Measurements from ENCODE around the gene AADACL4. TPM values are rescaled to one million over a fixed set of nuclear protein-coding genes. Genes with fewer than 3 reads are reported as not detected.

The AADACL4 gene
- not detected in 2 replicates for total RNA-seq (2013; cell fraction: nucleolus; rRNA removed)
- total RNA-seq (2014; rRNA removed) (not detected in 2 replicates), total RNA-seq (2014; rRNA removed; fragmentation: Illumina TruSeq; extraction: Trizol) (not detected in 2 replicates), total RNA-seq (2021) (not detected in 2 replicates), polyA plus RNA-seq (2011; rRNA removed) (not detected in 2 replicates), polyA plus RNA-seq (2014; fragmentation: Illumina TruSeq; extraction: Trizol) (not detected in 2 replicates), polyA plus RNA-seq (2014; fragmentation: Nextera tagmentation; extraction: Ambion mirVana) (not detected), polyA plus RNA-seq (2014; rRNA removed) (not detected in 2 replicates), polyA plus RNA-seq (2016; fragmentation: Nextera tagmentation; extraction: Ambion mirVana) (not detected), polyA minus RNA-seq (2011; rRNA and poly(A)+ RNA removed) (not detected in 2 replicates), Bru-seq, nascent RNA (not detected), BruChase-seq, experiment 1, labeled RNA remaining after a 6-hour chase (percentile 8 among the genes with signal in this experiment), BruChase-seq, experiment 2, labeled RNA remaining after a 2-hour chase (not detected)
- not detected for polyA plus RNA-seq (2011; ENCODE audit: low read depth)
- not detected in 2 replicates for polyA plus RNA-seq (2011; cell fraction: cytosol; rRNA removed)
- 0.06 TPM in 1 of 2 replicates, not detected in the other for polyA plus RNA-seq (2011; cell fraction: nucleus; rRNA removed)
- not detected in 2 replicates for polyA plus RNA-seq (2012)
- not detected in 2 replicates for polyA minus RNA-seq (2011; cell fraction: cytosol; rRNA and poly(A)+ RNA removed)
- not detected in 2 replicates for polyA minus RNA-seq (2011; cell fraction: nucleus; rRNA and poly(A)+ RNA removed)
- long read RNA-seq, experiment 1 = 0 reads
- long read RNA-seq, experiment 2 = 0 reads

DNA sequence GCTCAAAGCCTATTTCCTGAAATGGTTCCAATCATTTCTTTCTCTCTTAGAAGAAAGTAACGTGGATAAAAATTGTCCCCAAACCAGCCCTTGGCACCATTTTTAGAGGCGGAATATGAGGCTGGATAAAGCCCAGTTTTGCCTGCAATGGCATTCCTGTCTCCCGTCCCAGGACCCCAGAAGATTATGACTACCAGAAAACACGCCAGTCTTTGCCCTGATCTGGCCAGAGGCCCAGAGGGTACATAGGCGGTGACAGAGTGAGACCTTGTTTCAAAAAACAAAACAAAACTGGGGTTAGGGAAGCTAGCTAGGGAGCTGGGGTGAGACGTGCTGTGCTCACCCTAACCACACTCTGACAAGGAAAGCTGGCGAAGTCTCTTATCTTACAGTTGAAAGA is at the start of gene AADACL4:
AADACL4 (plus strand) TSS at position 301 of the 400 bp plus-strand sequence. CDS start 462 bp downstream, outside the sequence.
- ATAC-seq = no peak
- in situ Hi-C loops (cut with MboI) = no loop called here
- H2AFZ ChIP-seq (ENCODE audit: control insufficient read depth, low read depth, low read length) = no peak within 1 kb of the TSS
- SMC1A ChIA-PET (ENCODE audit: uncharacterized antibody, unreplicated experiment) = no interaction called here
- H3K27me3 ChIP-seq (replicated peaks in 1 of 2; ENCODE audit: control insufficient read depth in 2 of 2, insufficient read depth in 2 of 2, low read length in 1 of 2) = no peaks in the 10 kb centered on the region
- TF ChIP-seq NFXL1 (IDR thresholded peaks at IDR 0.05; ENCODE audit: borderline replicate concordance) = no peak
- TF ChIP-seq TCF12 (IDR thresholded peaks at IDR 0.05; ENCODE audit: low read depth, low read length) = no peak
- TF ChIP-seq PAX5 (IDR thresholded peaks at IDR 0.05; ENCODE audit: borderline replicate concordance, low read depth, low read length) = no peak
- no peak for TF ChIP-seq KDM1A (IDR thresholded peaks at IDR 0.05; ENCODE audit: borderline replicate concordance)
- TF ChIP-seq, protein P1, sequence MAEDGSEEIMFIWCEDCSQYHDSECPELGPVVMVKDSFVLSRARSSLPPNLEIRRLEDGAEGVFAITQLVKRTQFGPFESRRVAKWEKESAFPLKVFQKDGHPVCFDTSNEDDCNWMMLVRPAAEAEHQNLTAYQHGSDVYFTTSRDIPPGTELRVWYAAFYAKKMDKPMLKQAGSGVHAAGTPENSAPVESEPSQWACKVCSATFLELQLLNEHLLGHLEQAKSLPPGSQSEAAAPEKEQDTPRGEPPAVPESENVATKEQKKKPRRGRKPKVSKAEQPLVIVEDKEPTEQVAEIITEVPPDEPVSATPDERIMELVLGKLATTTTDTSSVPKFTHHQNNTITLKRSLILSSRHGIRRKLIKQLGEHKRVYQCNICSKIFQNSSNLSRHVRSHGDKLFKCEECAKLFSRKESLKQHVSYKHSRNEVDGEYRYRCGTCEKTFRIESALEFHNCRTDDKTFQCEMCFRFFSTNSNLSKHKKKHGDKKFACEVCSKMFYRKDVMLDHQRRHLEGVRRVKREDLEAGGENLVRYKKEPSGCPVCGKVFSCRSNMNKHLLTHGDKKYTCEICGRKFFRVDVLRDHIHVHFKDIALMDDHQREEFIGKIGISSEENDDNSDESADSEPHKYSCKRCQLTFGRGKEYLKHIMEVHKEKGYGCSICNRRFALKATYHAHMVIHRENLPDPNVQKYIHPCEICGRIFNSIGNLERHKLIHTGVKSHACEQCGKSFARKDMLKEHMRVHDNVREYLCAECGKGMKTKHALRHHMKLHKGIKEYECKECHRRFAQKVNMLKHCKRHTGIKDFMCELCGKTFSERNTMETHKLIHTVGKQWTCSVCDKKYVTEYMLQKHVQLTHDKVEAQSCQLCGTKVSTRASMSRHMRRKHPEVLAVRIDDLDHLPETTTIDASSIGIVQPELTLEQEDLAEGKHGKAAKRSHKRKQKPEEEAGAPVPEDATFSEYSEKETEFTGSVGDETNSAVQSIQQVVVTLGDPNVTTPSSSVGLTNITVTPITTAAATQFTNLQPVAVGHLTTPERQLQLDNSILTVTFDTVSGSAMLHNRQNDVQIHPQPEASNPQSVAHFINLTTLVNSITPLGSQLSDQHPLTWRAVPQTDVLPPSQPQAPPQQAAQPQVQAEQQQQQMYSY (CRISPR knock-in tag; IDR thresholded peaks at IDR 0.05) = no peak
- TF ChIP-seq MTA3 (IDR thresholded peaks at IDR 0.05; ENCODE audit: borderline replicate concordance, low read length) = no peak
- TF ChIP-seq SMC3 (IDR thresholded peaks at IDR 0.05; ENCODE audit: borderline replicate concordance, low read length) = no peak
- no peak for TF ChIP-seq SPI1 (IDR thresholded peaks at IDR 0.05; ENCODE audit: borderline replicate concordance, insufficient read depth, low read depth, low read length)
- TF ChIP-seq RFX5 (IDR thresholded peaks at IDR 0.05; ENCODE audit: low read depth, low read length) = no peak
- TF ChIP-seq RELA (IDR thresholded peaks at IDR 0.05; ENCODE audit: borderline replicate concordance, partially characterized antibody) = no peak
- no peak for TF ChIP-seq ZNF622 (IDR thresholded peaks at IDR 0.05)
- TF ChIP-seq, protein P2, sequence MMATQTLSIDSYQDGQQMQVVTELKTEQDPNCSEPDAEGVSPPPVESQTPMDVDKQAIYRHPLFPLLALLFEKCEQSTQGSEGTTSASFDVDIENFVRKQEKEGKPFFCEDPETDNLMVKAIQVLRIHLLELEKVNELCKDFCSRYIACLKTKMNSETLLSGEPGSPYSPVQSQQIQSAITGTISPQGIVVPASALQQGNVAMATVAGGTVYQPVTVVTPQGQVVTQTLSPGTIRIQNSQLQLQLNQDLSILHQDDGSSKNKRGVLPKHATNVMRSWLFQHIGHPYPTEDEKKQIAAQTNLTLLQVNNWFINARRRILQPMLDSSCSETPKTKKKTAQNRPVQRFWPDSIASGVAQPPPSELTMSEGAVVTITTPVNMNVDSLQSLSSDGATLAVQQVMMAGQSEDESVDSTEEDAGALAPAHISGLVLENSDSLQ (IDR thresholded peaks at IDR 0.05) = no peak
- TF ChIP-seq ZNF207 (IDR thresholded peaks at IDR 0.05; ENCODE audit: borderline replicate concordance) = no peak
- TF ChIP-seq TCF7 (IDR thresholded peaks at IDR 0.05; ENCODE audit: borderline replicate concordance) = no peak
- TF ChIP-seq SP1 (IDR thresholded peaks at IDR 0.05; ENCODE audit: low read depth, low read length) = no peak
- TF ChIP-seq HDGF (IDR thresholded peaks at IDR 0.05) = no peak
- no peak for TF ChIP-seq WRNIP1 (IDR thresholded peaks at IDR 0.05; ENCODE audit: borderline replicate concordance, low read depth, low read length)
- TF ChIP-seq NFIC (IDR thresholded peaks at IDR 0.05; ENCODE audit: low read depth, low read length) = no peak
- no peak for TF ChIP-seq RCOR1 (conservative IDR thresholded peaks at IDR 0.05; ENCODE audit: low read depth, low read length)
- intact Hi-C loops (cut with micrococcal nuclease; ENCODE audit: unreplicated experiment) = no loop called here
- no peak for FAIRE-seq
- peaks cover 8% of the 10 kb centered on the region; the same call in 2 of the 3 replicates for H3K9me3 ChIP-seq (replicated peaks; ENCODE audit: control insufficient read depth, insufficient read depth, low read length)
- no peaks in the 10 kb centered on the region for H4K20me1 ChIP-seq (ENCODE audit: control insufficient read depth, insufficient read depth)
- POLR2A ChIA-PET = no interaction called here
- no TSS peak for BruUV-seq (replicated peaks)
- H3K27ac ChIP-seq (ENCODE audit: control insufficient read depth, insufficient read depth) = no peak within 1 kb of the TSS
- H3K36me3 ChIP-seq (ENCODE audit: control insufficient read depth in 2 of 2, insufficient read depth in 2 of 2, low read length in 1 of 2) = no peaks in the 10 kb centered on the region
- RAD21 ChIA-PET (ENCODE audit: unreplicated experiment) = no interaction called here
- H3K4me3 ChIP-seq = no peak within 1 kb of the TSS
- H3K79me2 ChIP-seq (ENCODE audit: control insufficient read depth, insufficient read depth, low read length) = no peaks in the 10 kb centered on the region
- no peak within 1 kb of the TSS for H3K4me2 ChIP-seq (ENCODE audit: control insufficient read depth, insufficient read depth)
- no peaks in the 10 kb centered on the region for H3K4me1 ChIP-seq (ENCODE audit: control insufficient read depth, insufficient read depth, low read length)
- H3K9ac ChIP-seq (ENCODE audit: control insufficient read depth, insufficient read depth, low read length) = no peak within 1 kb of the TSS
- no peak for DNase-seq (ENCODE audit: low read depth, low spot score)
- CTCF ChIA-PET = interaction anchor here (2.3 kb wide), 1 partner anchor 15 kb away, joined by 13 read pairs; no protein-coding TSS in a partner anchor
- WGBS (ENCODE audit: insufficient coverage, insufficient replicate concordance, low lambda C conversion rate, missing lambda C conversion rate) = 20% methylated on average over 7 of the region's 7 CpGs

Data from GM12878 (cell line).